Activated CD8-positive, alpha-beta memory T cell treated with anti-CD3 and anti-CD28 coated beads, Interleukin-2, amount 50 U/mL, for 1 hour (primary cell): ENCODE measurements around the gene F12.
"Not testable (repeated sequence)": the region's sequence is repeated elsewhere in the genome, so short reads cannot be mapped to it uniquely, and the experiment has no call there.

ENCODE experiments used
- DNase-seq: peaks from one replicate; pipeline ENCODE4 v3.0.0-alpha.2; 2020; ENCODE audit errors: extremely low read depth

F12 gene

DNA sequence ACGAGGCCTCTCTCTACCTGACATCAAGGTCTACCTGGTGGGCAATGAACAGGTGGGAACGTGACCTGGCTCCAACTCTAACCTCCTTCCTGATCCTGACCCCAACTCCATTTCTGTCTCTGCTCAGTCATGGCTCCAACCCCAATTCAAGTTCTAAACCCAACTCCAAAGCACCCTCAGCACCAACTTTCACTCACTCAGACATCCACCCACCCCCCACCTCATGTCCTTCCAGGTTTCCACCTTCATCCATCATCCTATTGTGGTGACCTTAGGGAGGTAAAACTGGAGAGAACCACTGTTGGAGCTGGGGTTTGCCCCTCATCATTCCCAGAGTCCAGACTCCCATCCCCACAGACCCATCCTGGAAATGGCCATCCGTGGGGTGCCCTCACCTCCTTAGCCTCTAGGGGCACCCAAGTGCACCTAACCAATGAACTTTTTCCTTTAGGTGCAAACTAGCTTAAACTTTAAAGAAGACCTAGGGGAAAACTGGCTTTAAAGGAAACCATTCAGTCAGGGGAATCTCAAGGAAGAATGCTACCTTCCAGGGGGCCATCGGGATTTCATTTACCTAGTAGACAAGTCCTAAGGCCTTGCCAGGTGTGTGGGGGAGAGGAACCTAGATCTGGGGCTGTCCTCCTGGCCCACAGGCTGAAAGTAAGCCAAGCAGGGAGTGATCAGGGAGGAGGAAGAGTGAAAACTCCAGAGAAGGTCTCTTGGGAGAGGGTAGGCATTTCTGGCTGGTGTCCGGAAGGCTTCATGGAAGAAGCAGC, 40.3 kb downstream of the F12 start:
- DNase-seq, result no peak

DNA sequence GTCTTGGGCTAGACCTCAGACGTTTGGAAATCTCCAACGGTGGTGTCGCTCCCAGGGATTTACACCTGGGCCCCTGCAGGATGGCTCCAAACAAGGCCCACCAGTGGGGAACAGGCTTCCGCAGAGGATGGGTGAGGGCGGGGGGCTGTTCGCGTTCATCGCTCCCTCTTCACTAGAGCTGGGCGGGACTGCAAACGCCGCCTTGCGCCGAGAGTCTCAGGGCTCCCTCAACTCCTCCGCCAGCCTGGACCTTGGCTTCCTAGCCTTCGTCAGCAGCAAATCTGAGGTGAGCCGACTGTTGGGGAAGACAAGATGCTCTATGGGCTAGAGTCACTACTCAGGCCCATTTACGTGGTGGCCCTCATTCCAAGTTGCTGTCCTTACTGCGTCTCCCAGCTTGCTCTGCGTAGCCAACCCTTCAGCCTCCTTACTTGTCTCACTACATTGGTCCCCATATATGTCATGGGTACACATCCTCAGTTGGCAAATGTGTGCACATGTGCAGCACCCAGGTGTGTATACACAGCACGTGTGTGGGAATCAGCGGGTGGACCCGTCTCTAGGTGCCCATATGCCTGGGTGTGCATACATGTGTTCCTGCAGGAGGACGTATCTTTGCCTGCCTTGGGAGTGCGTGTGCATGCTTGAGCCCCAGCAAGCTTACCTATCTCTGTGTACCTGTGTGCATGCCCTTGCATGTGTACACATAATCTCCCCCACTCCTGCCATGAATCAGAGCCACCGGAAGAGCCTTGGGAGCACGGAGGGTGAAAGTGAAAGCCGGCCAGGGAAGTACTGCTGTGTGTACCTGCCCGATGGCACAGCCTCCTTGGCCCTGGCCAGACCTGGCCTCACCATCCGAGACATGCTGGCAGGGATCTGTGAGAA, 41.1 kb downstream of the F12 start:
- DNase-seq, result no peak

DNA sequence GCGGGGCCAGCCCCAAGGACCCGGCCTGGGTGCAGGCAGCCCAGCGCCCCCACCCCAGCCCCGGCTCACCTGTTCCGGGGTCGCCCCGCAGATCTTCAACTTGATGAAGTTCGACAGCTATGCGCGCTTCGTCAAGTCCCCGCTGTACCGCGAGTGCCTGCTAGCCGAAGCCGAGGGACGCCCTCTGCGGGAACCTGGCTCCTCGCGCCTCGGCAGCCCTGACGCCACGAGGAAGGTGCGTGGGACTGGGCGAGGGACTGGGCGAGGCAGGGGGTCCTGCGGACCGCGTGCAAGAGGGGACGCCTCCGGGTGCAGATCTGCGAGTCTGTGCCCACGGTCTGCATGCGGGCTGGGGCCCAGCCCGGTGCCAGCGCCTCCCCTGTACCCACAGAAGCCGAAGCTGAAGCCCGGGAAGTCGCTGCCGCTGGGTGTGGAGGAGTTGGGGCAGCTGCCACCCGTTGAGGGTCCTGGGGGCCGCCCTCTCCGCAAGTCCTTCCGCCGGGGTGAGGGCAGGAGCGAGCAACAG, 42.0 kb downstream of the F12 start:
- no peak for DNase-seq

DNA sequence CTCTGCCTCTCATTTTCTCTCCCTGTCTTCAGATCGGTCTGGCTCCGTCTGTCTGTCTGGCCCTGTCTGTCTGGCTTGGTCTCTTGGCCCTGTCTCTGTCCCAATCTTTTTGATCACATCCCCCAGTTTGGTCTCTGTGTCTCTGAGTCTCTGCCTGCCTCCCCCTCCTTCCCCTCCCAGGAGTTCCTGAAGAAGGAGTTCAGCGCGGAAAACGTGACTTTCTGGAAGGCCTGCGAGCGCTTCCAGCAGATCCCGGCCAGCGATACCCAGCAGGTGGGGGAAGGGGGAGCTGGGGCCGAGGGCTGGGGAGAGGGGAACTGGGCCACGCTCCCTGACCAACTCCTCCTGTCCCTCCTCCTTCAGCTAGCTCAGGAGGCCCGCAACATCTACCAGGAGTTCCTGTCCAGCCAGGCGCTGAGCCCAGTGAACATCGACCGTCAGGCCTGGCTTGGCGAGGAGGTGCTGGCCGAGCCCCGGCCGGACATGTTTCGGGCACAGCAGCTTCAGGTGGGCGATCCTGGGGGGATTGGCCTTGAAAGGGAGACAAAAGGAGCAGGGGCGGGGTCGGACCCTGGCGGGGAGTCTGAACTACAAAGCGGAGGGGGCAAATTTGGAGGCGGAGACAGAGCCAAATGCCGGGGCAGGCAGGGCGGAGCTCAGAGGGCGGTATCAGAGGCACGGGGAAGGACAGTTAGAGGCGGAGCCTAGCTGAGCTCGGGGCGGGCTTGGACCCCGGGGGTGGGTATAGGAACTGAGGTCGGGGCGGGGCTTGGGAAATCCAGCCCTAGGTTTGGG, 42.6 kb downstream of the F12 start:
- DNase-seq, result no peak

DNA sequence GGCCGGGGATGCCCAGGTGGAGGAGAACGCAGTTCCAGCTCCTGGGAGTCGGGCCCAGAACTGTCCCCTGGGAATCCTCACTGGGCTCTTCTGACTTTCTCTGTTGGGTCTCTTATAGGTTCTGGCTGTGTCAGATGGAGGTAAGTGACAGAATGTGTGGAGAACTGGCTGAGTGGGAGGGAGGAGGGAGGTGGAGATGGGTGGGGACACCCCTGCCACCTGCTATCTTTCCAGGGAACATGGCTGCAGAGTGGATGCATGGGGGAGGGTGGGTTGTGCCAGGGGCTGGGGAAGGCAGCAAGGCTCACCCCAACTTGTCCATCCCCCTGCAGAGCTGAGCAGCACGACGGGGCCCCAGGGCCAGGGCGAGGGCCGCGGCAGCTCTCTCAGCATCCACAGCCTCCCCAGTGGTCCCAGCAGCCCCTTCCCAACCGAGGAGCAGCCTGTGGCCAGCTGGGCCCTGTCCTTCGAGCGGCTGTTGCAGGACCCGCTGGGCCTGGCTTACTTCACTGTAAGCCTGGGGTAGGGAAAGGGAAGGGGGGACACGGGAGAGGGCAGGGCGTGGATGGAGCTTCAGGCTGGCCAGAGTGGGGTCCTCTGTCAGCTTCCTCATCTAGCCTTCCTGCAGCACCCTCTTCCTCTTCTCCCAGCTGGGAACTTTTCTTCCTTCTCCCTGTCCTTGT, 43.4 kb downstream of the F12 start:
- no peak for DNase-seq

DNA sequence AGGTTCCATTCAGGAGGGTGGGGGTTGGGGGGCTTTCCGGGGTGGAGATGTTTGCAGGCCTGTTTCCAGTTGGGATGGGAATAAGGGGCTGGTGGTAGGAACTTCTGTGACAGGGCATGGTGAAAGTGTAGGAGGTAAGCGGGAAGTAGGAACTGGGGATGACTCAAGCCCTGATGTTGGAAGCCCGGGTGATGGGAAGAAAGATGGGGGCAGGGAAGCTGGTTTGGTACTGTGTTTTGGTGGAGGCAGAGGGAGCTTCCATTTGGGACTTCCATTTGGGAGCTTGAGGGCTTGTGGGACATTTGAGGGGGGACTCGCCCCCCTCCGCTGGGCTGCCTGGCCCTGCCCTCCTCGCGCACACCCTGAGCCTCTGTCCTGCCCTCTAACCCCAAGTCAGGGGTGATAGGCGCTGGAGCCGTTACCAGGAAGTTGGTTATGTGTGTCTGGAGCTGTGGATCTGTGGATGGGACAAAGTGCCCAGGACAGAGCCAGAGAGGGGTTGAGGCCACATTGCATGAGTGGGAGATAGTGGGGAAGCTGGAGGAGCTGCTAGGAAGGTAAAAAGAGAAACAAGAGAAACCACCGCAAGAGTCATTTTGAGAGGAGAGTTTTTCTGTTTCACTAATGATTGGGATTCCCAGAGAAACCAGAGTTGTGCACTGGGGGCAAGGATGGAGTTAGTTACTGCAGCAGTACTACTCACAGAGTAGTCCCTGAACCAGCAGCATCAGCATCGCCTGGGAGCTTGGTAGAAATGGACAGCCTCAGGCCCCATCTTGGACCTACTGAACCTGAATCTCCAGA, 45.0 kb downstream of the F12 start:
- no peak for DNase-seq

DNA sequence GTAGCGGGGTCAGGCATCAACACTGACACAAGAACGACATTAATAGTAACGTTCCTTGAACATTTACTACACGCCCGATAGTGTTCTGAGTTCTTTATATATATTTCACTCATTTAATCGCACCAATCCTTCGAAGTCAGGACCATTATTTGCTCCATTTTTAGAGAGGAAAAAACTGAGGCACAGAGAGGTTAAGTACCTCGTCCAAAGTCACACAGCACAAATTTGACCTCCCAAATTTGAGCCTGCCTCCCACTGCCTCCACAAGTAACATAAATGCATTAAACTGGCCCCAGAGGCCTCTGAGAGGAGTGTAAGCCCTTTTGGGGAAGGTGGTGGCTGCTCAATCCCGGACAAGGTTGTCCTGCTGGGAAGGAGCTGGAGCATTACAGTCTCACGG, 45.8 kb downstream of the F12 start:
- DNase-seq, result no peak

DNA sequence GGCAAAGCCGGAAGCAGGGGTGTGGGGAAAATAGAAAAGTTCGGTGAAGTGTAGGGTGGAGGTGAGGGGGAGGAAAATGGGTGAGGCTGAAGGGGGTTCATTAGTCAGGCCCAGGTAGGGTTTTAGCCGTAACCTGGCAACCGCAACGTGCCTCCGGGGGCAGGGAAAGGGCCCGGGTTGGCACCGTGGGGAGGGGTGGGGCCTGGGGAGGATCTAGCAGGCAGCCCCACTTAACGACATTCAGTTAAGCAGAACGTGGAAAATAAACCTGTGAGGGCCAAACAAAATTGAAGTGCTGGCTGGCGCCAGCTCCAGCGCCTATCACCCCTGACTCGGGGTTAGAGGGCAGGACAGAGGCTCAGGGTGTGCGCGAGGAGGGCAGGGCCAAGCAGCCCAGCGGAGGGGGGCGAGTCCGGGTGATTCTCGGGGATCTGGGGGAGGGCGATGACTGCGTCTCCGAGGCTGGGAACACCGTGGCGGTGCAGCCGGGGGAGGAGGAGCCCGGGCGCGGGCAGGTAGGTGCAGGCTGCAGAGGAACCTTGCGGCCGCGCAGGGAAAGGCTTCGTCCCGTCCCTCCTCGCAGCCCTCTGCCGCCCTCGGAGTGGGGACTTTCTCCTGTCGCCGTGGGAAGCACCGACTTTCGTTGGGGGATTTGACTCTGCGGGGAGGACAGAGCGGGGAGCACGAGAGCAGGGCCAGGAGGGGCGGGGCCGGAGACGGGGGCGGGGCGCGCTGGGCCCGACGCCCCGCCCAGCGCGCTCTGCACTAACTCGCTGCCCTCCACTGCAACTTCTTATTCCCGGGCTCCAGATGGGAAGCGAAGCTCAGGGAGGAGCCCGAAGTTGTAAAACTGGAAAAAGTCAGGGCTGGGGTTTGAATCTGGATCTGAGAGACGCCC, 46.5 kb downstream of the F12 start:
- no peak for DNase-seq

DNA sequence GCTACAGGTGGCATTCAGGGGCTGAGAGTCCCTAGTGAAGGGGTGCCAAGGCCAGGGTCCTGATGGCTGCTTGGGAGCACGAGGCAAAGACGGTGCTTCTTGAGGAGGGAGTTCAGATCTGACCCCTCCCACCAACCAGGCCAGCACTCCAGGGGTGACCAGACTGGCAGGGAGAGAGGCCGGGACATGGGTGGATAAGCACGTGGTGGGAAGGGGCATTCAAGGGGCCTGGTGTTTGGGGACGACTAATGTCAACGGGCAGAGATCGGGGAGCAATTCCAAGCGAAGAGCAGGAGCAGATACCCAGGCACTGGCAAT, 47.1 kb downstream of the F12 start:
- DNase-seq, result no peak

DNA sequence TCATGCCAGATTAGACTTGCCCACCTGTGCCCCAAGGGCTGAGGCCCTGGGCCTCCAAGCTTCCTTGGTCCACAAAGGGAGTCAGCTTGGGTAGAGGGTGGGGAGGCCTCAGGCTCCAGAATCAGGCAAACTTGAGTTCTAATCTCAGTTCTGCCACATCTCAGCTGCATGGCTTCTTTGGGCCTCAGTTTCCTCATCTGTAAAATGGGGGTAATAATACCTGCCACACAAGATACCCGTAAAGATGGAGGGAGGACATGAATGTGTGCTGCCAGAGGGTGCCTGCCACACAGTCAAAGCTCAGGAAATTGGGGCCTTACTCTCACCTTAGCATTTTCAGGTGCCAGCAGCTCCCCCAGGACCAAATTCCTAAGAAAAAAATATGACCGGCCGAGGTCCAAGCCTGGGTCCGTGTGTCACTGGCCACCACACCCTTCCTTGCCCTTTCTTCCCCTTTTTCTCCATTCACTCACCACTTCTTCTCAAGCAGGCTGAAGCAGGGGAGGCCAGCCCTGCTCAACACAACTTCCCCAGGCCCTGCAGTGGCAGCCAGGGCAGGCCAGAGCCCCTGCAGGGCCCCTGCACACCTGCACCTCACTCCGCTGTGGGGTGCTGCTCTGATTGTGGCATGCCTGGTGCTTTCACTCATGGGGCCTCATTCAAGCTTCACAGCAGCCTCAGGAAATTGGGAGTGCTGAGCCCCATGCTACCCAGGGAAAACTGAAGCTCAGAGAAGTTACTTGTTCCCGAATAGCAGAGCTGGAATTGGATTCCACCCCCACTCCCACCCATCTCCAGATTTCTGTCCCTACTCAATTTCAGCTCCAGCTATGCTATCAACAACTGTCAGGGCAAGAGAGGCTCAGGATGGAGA, 47.7 kb downstream of the F12 start:
- DNase-seq, result no peak

DNA sequence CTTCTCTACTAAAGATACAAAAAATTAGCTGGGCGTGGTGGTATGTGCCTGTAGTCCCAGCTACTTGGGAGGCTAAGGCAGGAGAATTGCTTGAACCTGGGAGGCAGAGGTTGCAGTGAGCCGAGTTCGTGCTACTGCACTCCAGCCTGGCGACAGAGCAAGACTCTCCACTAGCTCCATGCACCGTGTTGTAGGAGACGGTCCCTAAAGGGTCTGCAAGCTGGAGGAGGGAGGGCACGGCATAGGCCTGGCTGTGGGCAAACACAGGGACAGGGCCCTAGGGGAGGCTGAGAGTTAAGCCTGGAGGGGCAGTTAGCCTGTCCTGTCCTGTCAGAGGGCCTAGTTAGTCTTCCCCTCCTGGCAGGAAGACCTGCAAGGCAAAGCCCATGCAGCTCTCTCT, 48.6 kb downstream of the F12 start:
- DNase-seq, result not testable (repeated sequence)

DNA sequence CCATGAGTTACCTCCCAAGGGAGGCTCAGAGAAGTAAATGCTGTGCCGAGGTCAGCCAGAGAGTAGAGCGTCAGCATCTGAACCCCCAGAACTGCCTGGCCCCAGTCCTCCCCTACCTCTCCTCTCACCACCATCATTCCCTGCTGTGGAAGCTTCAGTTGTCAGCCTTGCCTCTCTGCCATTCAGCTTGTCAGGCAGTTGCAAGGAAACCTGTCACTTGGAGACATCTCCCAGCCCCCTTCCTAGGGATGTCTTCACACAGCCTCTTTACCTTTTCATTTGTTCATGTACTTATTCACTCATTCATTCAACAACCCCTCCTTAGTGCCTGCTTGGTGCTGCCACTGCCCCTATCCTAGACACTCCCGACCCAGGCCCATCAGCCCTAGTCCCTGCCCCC, 49.5 kb downstream of the F12 start:
- DNase-seq, result no peak

DNA sequence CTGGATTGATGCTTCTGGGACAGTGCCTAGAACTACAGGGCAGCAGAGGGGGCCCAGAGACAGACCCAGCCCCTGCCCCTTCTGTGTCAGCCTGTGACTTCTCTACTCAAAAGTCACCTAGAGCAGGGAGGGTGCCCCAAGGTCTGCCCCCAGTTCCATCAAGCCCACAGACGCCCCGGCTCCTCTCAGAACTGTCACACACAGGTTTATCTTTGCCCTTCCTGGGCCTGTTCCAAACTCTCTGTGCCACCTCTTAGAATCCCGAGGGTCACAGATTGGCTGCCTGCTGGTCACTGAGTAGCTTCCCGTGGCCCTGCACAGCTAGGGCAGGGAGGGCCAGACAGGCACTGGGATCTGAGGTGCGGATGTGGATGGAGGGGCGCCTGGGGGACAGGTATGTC, 49.9 kb downstream of the F12 start:
- no peak for DNase-seq

DNA sequence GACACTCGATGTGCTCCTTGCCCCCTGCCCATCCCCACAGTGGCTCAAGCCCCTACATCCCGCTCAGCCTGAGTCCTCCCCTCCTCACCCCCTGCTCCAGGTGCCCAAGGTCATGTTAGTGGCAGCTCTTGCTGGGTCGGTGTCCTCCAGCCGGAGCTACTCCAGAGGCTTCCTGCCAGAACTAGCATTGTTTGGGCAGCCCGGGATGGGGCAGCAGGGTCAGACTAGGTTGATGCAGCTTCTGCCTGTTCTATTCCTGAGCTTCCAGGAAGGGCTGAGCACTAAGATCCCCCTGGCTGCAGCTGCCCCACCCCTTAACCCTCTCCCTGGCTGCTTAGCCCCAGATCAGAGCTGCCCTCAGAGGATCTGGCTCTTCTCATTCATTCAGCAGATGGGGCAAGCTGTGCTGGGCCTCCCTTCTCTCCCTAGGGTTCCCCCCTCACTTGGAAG, 51.0 kb downstream of the F12 start:
- no peak for DNase-seq

DNA sequence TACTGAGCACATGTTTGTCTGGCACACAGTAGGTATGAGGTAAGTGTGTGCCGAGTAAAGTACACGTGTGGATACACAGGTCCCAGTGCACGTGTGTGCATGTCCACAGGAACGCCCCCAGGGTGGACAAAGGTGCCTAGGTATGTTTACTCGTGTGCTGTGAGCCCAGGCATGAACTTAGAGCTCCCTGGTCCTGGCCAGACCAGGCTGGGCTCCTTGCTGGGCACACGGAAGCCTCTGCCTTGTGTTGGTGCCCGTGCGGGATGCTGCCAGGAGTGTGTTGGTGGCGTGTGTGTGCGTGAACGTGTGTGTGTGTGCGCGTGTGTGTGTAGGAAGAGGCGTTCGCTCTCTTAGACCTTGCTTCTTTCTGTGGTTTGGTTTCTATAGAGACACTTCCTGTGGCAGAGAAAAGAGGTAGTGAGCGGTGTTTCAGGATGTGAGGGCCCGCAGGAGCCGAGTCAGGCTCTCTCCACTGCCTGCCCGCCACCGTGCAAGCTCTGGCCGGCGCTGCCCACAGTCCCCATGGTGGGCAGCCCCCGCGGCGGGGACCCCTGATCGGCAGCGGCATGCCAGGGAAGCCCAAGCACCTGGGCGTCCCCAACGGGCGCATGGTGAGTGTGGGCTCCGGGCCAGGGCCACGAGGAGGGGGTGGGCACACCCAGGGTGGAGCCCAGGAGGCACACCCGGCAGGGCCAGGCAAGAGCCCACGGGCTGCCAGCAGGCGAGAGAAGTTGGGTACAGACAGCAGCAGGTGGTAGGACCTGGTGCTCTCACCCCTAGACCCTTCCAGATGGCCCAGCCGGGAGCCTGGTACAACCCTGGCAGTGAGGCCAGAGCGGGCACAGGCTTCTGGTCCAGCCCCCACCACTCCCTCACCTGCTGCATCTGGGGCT, 51.7 kb downstream of the F12 start, which contains the start of gene RGS14:
Gene RGS14 (plus strand): TSS at position 466 of the 893 bp plus-strand sequence. CDS start 101 bp downstream, at position 567.
- peak; percentile 36 for DNase-seq

DNA sequence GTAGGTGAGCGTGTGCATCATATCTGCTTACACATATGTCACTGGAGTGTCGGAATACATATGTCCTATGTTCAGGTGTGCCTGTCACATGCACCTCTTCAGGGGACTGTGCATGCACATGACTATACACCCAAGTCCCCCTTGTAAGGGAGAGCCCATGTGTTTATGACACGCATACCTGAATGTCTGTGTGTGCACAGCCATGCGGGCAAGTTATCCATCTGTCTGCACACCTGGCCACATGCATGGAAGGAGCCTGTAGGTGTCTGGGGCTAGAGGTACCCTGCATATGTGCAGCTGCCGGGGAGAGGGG, 52.3 kb downstream of the F12 start:
- DNase-seq, result no peak

DNA sequence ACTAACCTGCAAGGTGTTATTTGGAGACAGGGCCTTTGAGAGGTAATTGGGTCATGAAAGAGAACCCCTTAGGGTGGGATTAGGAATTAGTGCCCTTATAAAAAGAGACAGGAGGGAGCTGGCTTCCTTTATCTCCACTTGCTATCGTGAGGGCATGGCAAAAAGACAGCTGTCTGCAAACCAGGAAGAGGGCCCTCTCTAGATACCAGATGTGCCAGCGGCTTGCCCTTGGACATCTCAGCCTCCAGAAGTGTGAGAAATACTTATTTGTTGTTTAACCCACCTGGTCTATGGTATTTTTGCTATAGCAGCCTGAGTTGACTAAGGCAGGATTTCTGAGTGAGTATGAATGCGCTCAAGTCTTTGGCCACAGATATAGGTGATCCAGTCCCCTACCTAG, 52.6 kb downstream of the F12 start:
- DNase-seq, result no peak

DNA sequence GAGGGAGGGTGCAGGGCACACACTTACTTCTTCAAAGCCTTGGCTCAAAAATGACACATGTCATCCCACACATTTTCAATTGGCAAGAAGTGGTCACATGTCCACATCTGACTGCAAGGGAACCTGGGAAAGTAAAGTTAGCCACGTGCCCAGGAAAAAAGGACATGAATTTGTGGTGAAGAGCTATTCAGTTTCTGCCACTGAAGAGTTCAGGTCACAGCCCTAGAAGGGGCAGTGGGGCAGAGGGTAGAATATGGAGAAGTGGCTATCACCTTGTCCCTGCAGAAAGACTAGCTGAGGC, 53.5 kb downstream of the F12 start:
- DNase-seq, result no peak
